ENCODE results near the gene LRRC4C.

GRCh38 chr11:40797981-40798380 is 661.5 kb downstream of the LRRC4C start:
- TF ChIP-seq CTCF (IDR thresholded peaks at IDR 0.05) (no peak), POLR2A (IDR thresholded peaks at IDR 0.05) (no peak), POLR2AphosphoS5 (IDR thresholded peaks at IDR 0.05) (no peak)
